GM18517 (cell line): ENCODE measurements around the gene KCTD8.
"Not testable (repeated sequence)": the region's sequence is repeated elsewhere in the genome, so short reads cannot be mapped to it uniquely, and the experiment has no call there.

Experiments
- ATAC-seq: cut with Tn5 transposase; IDR thresholded peaks from one replicate; pipeline ENCODE4 v1.9.1; 2021; ENCODE audit warnings: mild to moderate bottlenecking, moderate library complexity; ENCODE audit not compliant: unreplicated experiment

The KCTD8 gene

GRCh38 chr4:44342800-44343199, 105.8 kb downstream of the KCTD8 start:
- ATAC-seq, result no peak

GRCh38 chr4:44326741-44327140, 121.9 kb downstream of the KCTD8 start:
- ATAC-seq, result no peak

- ATAC-seq, result no peak
Measured at GRCh38 chr4:44320833-44321232, 127.8 kb downstream of the KCTD8 start.

- ATAC-seq, result no peak
Measured at GRCh38 chr4:44319129-44319528, 129.5 kb downstream of the KCTD8 start.

GRCh38 chr4:44313702-44314101, 134.9 kb downstream of the KCTD8 start:
- no peak for ATAC-seq

GRCh38 chr4:44287505-44287904, 161.1 kb downstream of the KCTD8 start:
- ATAC-seq, result no peak

- ATAC-seq, result no peak
Measured at GRCh38 chr4:44279469-44279868, 169.1 kb downstream of the KCTD8 start.

GRCh38 chr4:44279066-44279465, 169.5 kb downstream of the KCTD8 start:
- ATAC-seq, result no peak

- no peak for ATAC-seq
Measured at GRCh38 chr4:44257461-44257860, 191.1 kb downstream of the KCTD8 start.

- no peak for ATAC-seq
Measured at GRCh38 chr4:44256414-44256813, 192.2 kb downstream of the KCTD8 start.

- no peak for ATAC-seq
Measured at GRCh38 chr4:44237643-44238042, 211.0 kb downstream of the KCTD8 start.

GRCh38 chr4:44235897-44236296, 212.7 kb downstream of the KCTD8 start:
- no peak for ATAC-seq

GRCh38 chr4:44232262-44232661, 216.3 kb downstream of the KCTD8 start:
- ATAC-seq, result no peak

- ATAC-seq, result no peak
Measured at GRCh38 chr4:44231006-44231405, 217.6 kb downstream of the KCTD8 start.

- ATAC-seq, result no peak
Measured at GRCh38 chr4:44228326-44228725, 220.3 kb downstream of the KCTD8 start.

- no peak for ATAC-seq
Measured at GRCh38 chr4:44221407-44221806, 227.2 kb downstream of the KCTD8 start.

GRCh38 chr4:44210750-44211149, 237.9 kb downstream of the KCTD8 start:
- no peak for ATAC-seq

- no peak for ATAC-seq
Measured at GRCh38 chr4:44196796-44197195, 251.8 kb downstream of the KCTD8 start.

- ATAC-seq, result no peak
Measured at GRCh38 chr4:44194365-44194764, 254.2 kb downstream of the KCTD8 start.

- no peak for ATAC-seq
Measured at GRCh38 chr4:44186850-44187246, 261.8 kb downstream of the KCTD8 start.

GRCh38 chr4:44186096-44186849, 262.3 kb downstream of the KCTD8 start:
- ATAC-seq, result no peak

- ATAC-seq, result not testable (repeated sequence)
Measured at GRCh38 chr4:44181491-44182349, 266.9 kb downstream of the KCTD8 start.
